Stimulated activated CD4-positive, alpha-beta T cell treated with anti-CD3 and anti-CD28 coated beads, Interleukin-2, amount 100 ng/mL, for 48 hours (primary cell): ENCODE measurements around the gene THAP8.

ENCODE experiments used
- DNase-seq, 2 donors: peaks; one replicate each; pipeline ENCODE4 v3.0.0-alpha.2; 2020

Gene THAP8

DNA sequence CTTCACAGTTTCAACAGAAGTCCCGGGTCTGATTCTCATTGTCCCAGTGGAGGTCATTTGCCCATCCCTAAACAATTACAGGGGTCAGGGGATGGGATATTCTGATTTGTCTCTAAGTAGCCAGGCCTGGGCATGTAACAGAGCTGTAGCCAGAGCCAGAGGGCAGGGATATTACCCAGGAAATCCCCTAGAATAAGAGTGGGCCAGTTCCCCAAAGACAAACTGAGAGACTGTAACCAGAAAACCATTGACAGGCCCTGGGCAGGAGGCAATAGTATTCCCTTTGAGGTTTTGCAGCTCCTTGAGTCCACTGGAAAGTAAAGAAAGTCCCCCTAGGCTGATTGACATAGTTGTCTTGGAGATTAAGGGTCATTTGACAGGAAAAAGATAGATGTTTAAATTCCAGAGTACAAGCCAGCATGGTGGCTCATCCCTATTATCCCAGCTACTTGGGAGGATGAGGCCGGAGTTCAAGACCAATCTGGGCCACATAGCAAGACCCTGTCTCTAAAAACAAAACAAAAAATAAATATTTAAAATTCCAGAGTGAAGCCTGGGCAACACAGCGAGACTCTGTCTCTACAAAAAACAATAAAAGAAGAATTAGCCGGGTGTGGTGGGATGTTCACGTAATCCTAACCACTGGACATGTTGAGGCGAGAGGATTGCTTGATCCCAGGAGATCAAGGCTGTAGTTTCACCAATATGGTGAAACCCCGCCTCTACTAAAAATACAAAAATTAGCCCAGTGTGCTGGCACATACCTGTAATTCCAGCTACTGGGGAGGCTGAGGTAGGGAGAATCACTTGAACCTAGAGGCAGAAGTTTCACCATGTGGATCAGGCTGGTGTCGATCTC, 60.9 kb downstream of the THAP8 start:
- no peak for DNase-seq

GRCh38 chr19:35991731-35992450, 62.2 kb downstream of the THAP8 start:
- DNase-seq = no peak

DNA sequence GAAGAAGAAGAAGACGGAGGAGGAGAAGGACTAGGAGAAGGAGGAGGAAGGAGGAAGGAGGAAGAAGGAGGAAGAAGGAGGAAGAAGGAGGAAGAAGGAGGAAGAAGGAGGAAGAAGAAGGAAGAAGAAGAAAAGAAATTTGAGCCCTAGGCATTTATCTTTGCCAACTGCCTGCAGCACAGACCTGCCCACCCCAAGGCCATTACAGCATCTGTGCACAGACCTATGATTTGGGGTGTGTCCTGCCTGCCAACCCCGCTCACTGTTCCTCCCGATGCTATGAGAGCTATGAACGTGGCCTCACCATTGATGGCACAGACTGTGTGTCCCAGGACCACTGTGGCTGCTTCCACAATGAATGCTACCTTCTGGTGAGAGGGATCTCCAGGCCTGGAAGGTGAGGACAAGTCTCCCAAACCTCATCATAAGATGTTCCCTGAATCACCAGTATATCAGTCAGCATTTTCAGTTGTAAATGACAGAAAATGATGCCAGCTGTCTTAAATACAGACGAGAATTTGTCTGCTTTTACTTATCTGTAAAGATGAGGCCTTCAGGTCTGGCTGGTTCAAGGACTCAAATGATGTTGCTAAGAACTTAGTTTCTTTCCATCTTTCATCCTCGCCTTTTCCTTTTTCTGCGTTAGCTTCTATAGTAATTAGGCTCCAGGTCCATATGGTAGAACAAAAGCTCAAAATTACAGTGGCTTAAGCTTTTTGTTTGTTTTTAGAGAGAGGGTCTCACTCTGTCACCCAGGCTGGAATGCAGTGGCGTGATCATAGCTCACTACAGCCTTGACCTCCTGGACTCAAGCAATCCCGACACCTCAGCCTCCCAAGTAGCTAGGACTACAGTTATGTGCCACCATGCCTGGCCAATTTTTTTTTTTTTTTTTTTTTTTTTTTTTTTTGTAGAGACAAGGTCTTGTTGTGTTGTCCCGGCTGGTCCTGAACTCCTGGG, 63.0 kb downstream of the THAP8 start:
- DNase-seq = no peak

DNA sequence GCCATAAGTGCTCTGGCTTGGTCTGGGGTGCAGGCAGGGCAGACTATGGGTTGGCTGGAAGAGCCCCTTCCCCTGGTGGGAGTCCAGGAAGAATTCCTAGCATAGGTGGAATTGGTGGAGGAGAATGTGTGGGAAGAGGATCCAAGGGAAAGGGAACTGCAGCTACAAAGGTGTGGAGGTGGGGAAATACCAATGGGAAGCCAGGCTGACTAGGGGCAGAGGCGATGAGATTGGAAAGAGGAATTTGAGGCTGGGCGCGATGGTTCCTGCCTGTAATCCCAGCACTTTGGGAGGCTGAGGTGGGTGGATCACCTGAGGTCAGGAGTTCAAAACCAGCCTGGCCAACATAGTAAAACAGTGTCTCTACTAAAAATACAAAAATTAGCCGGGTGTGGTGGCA, 63.9 kb downstream of the THAP8 start:
- no peak for DNase-seq

DNA sequence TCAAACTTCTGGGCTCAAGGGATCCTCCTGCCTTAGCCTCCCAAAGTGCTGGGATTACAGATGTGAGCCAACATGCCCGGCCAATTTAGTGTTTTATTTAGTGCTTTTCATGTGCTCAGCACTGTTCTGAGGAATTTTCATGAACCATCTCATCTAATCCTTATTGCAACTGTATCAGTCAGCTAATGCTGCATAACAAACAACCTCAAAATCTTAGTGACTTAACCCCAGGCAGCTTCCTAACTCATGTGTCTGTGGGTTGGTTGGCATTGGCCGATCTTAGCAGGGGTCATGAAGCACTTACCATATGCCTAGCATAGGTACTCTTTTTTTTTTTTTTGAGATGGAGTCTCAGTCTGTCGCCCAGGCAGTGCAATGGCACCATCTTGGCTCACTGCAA, 65.3 kb downstream of the THAP8 start:
- DNase-seq = no peak

- no peak for DNase-seq
These were observed 66.6 kb downstream of the THAP8 start for GRCh38 chr19:35987571-35987896.

- DNase-seq = peak in 1 of 2 donors; percentile 32
These were observed 67.2 kb downstream of the THAP8 start for GRCh38 chr19:35986664-35987570.

DNA sequence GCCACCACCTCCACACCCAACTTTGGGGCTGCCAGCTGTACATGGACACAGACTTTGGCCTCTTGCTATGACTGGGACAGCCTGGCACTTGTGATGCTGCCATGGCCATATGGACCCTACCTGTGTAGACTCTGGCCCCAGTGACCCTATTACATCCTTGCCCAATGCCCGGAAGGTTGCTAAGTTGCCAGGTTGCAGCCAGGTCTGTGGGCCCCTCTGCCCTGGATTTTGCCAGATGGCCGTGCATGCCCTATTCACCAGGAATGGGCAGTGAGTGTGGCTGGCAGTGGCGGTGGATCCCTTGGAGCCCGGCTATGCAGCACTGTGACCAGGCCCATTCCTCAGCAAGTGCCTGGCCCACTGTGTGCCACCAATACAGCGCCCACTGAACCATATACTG, 68.0 kb downstream of the THAP8 start:
- DNase-seq = no peak
